ENCODE data around the gene CFL1.
A peak's percentile ranks its signal among the peaks of the same experiment; 100 is the strongest.

The CFL1 gene

DNA sequence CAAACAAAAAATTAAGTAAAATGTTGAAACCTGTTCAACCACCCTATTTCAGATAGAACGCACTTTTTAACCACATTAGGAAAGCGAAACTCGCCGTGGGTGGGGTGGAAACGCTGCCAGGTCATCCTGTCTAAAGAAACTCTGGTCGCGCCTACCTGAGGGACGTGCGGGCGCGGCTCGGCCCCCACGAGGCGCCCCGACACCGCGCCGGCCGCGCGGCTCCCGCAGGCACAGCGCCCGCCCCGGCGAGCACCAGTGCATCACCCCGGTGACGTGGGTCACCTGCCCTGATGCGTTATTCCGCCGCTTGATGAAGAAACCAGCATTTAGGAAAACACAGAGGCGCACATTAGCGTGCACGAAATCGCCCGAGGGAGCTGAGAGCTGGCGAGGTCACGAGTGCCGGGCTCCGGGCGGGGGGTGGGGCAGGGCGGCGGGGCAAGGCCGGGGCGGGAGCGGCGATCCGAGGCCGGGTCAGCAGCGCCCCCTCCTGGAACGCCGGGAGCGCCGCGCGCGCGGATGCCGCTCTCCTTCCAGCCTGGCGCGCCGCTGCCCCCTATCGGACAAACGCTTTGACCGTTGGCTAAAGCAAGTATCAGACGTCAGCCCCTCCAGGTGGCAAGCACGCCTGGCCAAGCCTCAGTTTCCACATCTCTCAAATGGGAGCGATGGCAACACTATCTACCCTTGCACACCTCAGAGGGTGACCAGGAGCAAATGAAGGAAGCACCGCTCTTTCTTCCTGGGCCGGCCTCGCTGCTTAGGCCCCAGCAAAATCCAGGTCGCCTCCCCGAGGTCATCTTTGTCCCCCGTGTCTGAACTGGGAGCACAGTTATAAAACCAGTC, 39.9 kb downstream of the CFL1 start:
- WGBS, 2 experiments (ENCODE audit: insufficient coverage in 2 of 2): 4 to 11% methylated on average over 57 to 64 of the region's 74 CpGs
- H3K36me3 ChIP-seq (ENCODE audit: control insufficient read depth, insufficient read depth, low read length): no peaks in the 10 kb centered on the region
- peak overlapping the region; percentile 42 for H3K4me3 ChIP-seq (ENCODE audit: extremely low read depth, insufficient read depth, low read length, poor library complexity, severe bottlenecking)
- H3K4me1 ChIP-seq (ENCODE audit: control insufficient read depth, insufficient read depth, low read length, poor library complexity, severe bottlenecking): no peaks in the 10 kb centered on the region
- no peaks in the 10 kb centered on the region for H3K9me3 ChIP-seq (ENCODE audit: control insufficient read depth, low read length)
- no peak overlapping the region for H3K27ac ChIP-seq (ENCODE audit: low read depth, low read length, severe bottlenecking)

GRCh38 chr11:65817312-65817834, 40.6 kb downstream of the CFL1 start:
- Histone ChIP-seq H3K27ac (ENCODE audit: low read depth, low read length, severe bottlenecking) (no peak overlapping the region), H3K4me3 (ENCODE audit: extremely low read depth, insufficient read depth, low read length, poor library complexity, severe bottlenecking) (peak overlapping the region; percentile 42), H3K36me3 (ENCODE audit: control insufficient read depth, insufficient read depth, low read length) (no peaks in the 10 kb centered on the region), H3K4me1 (ENCODE audit: control insufficient read depth, insufficient read depth, low read length, poor library complexity, severe bottlenecking) (no peaks in the 10 kb centered on the region), H3K9me3 (ENCODE audit: control insufficient read depth, low read length) (no peaks in the 10 kb centered on the region)
- WGBS, 2 experiments (ENCODE audit: insufficient coverage in 2 of 2): 96 to 100% methylated on average over 1 to 4 of the region's 5 CpGs

DNA sequence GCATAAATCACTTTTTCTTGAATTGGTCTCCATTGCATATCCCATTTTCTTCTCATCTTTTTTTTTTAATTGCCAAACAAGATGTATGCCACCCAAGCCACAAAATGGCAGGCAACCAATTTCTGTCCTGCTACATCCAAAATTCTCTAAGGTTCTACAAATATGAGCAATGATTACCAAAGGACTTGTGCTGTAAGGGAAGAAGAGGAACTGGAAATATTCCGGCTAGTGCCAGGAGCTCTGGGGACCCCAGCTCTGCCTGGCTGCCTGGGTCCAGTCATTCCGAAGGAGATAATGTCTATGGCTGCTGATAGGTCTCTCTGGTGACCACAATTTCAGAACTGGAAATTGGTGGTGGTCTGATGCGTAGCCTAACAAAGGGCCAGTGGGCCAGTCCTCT, 41.3 kb downstream of the CFL1 start:
- no peaks in the 10 kb centered on the region for H3K36me3 ChIP-seq (ENCODE audit: control insufficient read depth, insufficient read depth, low read length)
- WGBS, 2 experiments (ENCODE audit: insufficient coverage in 2 of 2): 95 to 100% methylated on average over 3 of the region's 3 CpGs
- no peaks in the 10 kb centered on the region for H3K9me3 ChIP-seq (ENCODE audit: control insufficient read depth, low read length)
- H3K4me1 ChIP-seq (ENCODE audit: control insufficient read depth, insufficient read depth, low read length, poor library complexity, severe bottlenecking): no peaks in the 10 kb centered on the region
- H3K4me3 ChIP-seq (ENCODE audit: extremely low read depth, insufficient read depth, low read length, poor library complexity, severe bottlenecking): no peak overlapping the region
- H3K27ac ChIP-seq (ENCODE audit: low read depth, low read length, severe bottlenecking): no peak overlapping the region

- H3K27ac ChIP-seq (ENCODE audit: low read depth, low read length, severe bottlenecking): no peak overlapping the region
- H3K9me3 ChIP-seq (ENCODE audit: control insufficient read depth, low read length): no peaks in the 10 kb centered on the region
- H3K4me1 ChIP-seq (ENCODE audit: control insufficient read depth, insufficient read depth, low read length, poor library complexity, severe bottlenecking): no peaks in the 10 kb centered on the region
- 90 to 95% methylated on average over 14 of the region's 16 CpGs for WGBS, 2 experiments (ENCODE audit: insufficient coverage in 2 of 2)
- no peak overlapping the region for H3K4me3 ChIP-seq (ENCODE audit: extremely low read depth, insufficient read depth, low read length, poor library complexity, severe bottlenecking)
- no peaks in the 10 kb centered on the region for H3K36me3 ChIP-seq (ENCODE audit: control insufficient read depth, insufficient read depth, low read length)
Measured at GRCh38 chr11:65814986-65815565, 42.9 kb downstream of the CFL1 start.

GRCh38 chr11:65814131-65814985, 43.6 kb downstream of the CFL1 start:
- no peaks in the 10 kb centered on the region for H3K9me3 ChIP-seq (ENCODE audit: control insufficient read depth, low read length)
- H3K36me3 ChIP-seq (ENCODE audit: control insufficient read depth, insufficient read depth, low read length): no peaks in the 10 kb centered on the region
- no peaks in the 10 kb centered on the region for H3K4me1 ChIP-seq (ENCODE audit: control insufficient read depth, insufficient read depth, low read length, poor library complexity, severe bottlenecking)
- 81 to 83% methylated on average over 14 to 16 of the region's 18 CpGs for WGBS, 2 experiments (ENCODE audit: insufficient coverage in 2 of 2)
- no peak overlapping the region for H3K4me3 ChIP-seq (ENCODE audit: extremely low read depth, insufficient read depth, low read length, poor library complexity, severe bottlenecking)
- no peak overlapping the region for H3K27ac ChIP-seq (ENCODE audit: low read depth, low read length, severe bottlenecking)

DNA sequence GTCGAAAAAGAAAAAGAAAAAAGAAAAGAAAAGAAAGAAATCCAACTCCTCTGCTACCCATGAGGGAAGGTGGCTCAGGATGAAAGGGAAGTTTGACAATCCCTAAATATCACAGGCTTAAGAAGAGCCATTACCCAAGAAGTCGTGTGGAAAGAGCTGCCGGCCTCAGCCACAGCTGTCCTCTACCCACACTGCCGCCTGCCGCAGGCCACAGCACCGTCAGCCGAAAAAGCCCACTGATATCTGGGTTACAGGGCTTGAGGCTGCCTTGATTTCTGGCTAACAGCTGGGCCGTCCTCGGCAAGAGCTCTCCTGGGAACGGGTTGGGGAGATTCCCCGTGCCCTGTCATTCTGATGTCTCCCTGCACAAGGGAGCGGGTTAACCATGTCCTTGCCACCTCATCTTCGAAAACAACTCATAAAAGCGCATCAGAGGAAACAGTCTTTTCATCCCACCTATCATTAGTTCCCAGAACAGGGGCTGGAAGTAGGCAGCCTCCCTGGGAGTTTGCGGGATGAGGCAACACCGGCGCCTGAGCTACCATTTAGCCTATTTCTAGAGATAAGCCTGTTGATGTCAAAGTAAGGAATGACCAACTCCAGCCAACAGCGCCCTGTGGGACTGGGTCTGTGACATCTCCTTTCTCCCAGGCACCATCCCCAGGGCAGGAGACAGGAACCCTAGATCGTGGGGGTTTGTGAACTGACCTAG, 46.1 kb downstream of the CFL1 start:
- Histone ChIP-seq H3K9me3 (ENCODE audit: control insufficient read depth, low read length) (no peaks in the 10 kb centered on the region), H3K36me3 (ENCODE audit: control insufficient read depth, insufficient read depth, low read length) (no peaks in the 10 kb centered on the region), H3K4me3 (ENCODE audit: extremely low read depth, insufficient read depth, low read length, poor library complexity, severe bottlenecking) (no peak overlapping the region), H3K4me1 (ENCODE audit: control insufficient read depth, insufficient read depth, low read length, poor library complexity, severe bottlenecking) (no peaks in the 10 kb centered on the region), H3K27ac (ENCODE audit: low read depth, low read length, severe bottlenecking) (no peak overlapping the region)
- WGBS, 2 experiments (ENCODE audit: insufficient coverage in 2 of 2): 82 to 87% methylated on average over 13 to 15 of the region's 19 CpGs

DNA sequence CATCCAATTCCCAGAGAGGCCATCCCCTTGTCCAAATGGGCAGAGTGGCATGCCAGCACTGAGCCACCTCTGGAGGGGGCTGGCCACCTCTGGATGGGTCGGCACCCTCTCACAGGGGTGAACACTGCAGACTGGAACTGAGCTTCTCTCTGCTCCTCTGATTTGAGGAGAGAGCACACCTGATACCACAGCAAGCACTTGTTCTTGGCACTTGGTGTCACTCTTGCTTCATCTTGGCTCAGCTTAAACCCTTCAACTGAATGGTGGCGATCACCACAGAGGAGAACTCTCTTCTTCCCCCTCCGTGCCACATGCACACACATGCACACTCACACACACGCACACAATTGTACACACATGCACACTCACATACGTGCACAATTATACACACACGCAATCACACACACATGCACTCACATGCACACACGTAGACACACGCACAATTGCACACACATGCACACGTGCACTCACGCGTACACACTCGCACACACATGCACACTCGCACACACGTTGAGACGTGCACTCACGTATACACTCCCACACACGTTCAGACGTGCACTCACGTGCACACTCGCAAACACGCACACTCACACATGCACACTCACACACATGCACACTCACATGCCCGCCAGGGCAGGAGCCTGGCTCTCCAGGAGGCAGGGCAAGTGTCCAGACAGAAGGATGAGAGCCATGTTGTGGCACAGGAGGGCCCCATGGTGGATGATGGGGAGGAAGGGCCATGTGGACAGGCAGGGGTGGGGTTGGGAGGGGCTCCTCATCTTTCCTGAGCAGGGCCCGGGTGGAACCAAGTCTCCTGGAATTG, 47.7 kb downstream of the CFL1 start:
- Histone ChIP-seq H3K4me3 (ENCODE audit: extremely low read depth, insufficient read depth, low read length, poor library complexity, severe bottlenecking) (no peak overlapping the region), H3K9me3 (ENCODE audit: control insufficient read depth, low read length) (no peaks in the 10 kb centered on the region), H3K4me1 (ENCODE audit: control insufficient read depth, insufficient read depth, low read length, poor library complexity, severe bottlenecking) (no peaks in the 10 kb centered on the region), H3K27ac (ENCODE audit: low read depth, low read length, severe bottlenecking) (no peak overlapping the region), H3K36me3 (ENCODE audit: control insufficient read depth, insufficient read depth, low read length) (no peaks in the 10 kb centered on the region)
- 89% methylated on average over 18 to 21 of the region's 23 CpGs for WGBS, 2 experiments (ENCODE audit: insufficient coverage in 2 of 2)

- WGBS, 2 experiments (ENCODE audit: insufficient coverage in 2 of 2): 83 to 93% methylated on average over 8 to 9 of the region's 9 CpGs
- no peak overlapping the region for H3K27ac ChIP-seq (ENCODE audit: low read depth, low read length, severe bottlenecking)
- no peak overlapping the region for H3K4me3 ChIP-seq (ENCODE audit: extremely low read depth, insufficient read depth, low read length, poor library complexity, severe bottlenecking)
- H3K9me3 ChIP-seq (ENCODE audit: control insufficient read depth, low read length): no peaks in the 10 kb centered on the region
- no peaks in the 10 kb centered on the region for H3K36me3 ChIP-seq (ENCODE audit: control insufficient read depth, insufficient read depth, low read length)
- H3K4me1 ChIP-seq (ENCODE audit: control insufficient read depth, insufficient read depth, low read length, poor library complexity, severe bottlenecking): no peaks in the 10 kb centered on the region
Measured at GRCh38 chr11:65809496-65809895, 48.5 kb downstream of the CFL1 start.

DNA sequence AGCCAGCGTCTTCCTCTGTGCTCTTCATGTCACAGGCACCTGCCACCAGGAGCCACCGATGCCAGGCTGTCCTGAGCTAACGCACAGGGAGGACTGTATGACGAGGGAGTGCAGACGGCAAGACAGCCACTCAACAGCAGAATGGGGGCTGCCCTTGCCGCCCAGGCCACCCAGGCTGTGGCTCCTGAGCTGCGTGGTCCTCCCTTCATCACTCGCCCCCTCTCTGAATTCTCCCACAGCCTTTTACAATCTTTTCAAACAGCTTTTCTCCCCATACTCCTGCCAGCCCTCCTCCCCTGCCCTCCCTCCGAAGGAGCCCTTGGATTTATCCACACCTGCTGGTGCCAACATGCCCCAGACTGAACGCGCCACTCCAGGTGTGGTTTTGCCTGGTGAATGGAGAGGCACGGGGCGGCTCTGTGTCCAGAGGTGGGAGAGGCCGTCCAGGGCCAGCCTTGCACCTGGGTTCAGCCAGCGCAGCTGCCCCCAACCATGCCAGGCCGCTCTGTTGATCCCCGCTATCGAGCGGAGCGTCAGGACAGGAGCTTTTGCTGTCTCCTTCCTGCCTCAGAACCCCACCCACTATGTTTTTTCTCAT, 49.1 kb downstream of the CFL1 start:
- WGBS, 2 experiments (ENCODE audit: insufficient coverage in 2 of 2): 84 to 90% methylated on average over 15 to 20 of the region's 20 CpGs
- H3K36me3 ChIP-seq (ENCODE audit: control insufficient read depth, insufficient read depth, low read length): no peaks in the 10 kb centered on the region
- H3K4me3 ChIP-seq (ENCODE audit: extremely low read depth, insufficient read depth, low read length, poor library complexity, severe bottlenecking): no peak overlapping the region

More for the DNA sequence above, 49.1 kb downstream of the CFL1 start:
- Histone ChIP-seq H3K9me3 (ENCODE audit: control insufficient read depth, low read length) (no peaks in the 10 kb centered on the region), H3K4me1 (ENCODE audit: control insufficient read depth, insufficient read depth, low read length, poor library complexity, severe bottlenecking) (no peaks in the 10 kb centered on the region), H3K27ac (ENCODE audit: low read depth, low read length, severe bottlenecking) (no peak overlapping the region)
